Measurements from ENCODE around the gene RABGAP1.
"Not testable (repeated sequence)": the region's sequence is repeated elsewhere in the genome, so short reads cannot be mapped to it uniquely, and the experiment has no call there.

Gene RABGAP1

GRCh38 chr9:122940749-122941581, at the start of gene RABGAP1:
Gene RABGAP1 (plus strand): TSS chr9:122941020. CDS start chr9:122957060, 16,040 bp downstream.
- DNase-seq (ENCODE audit: low spot score) = peak; percentile 99

GRCh38 chr9:122897969-122898368, 42.9 kb upstream of the RABGAP1 start:
- DNase-seq (ENCODE audit: low spot score) = no peak

- DNase-seq (ENCODE audit: low spot score) = no peak
Observed at GRCh38 chr9:122900791-122901190, 40.0 kb upstream of the RABGAP1 start.

GRCh38 chr9:122904466-122904822, 36.4 kb upstream of the RABGAP1 start:
- DNase-seq (ENCODE audit: low spot score) = peak; percentile 17

GRCh38 chr9:122904823-122905710, 35.8 kb upstream of the RABGAP1 start, which contains the start of gene RC3H2:
Gene RC3H2 (minus strand): TSS chr9:122905359. CDS start chr9:122897509, 7,850 bp downstream.
- DNase-seq (ENCODE audit: low spot score) = peak; percentile 100

- not testable (repeated sequence) for DNase-seq (ENCODE audit: low spot score)
Observed at GRCh38 chr9:122906122-122906521, 34.7 kb upstream of the RABGAP1 start.

GRCh38 chr9:122912671-122912963, 28.2 kb upstream of the RABGAP1 start:
- DNase-seq (ENCODE audit: low spot score) = no peak

- DNase-seq (ENCODE audit: low spot score) = peak; percentile 86
Observed at GRCh38 chr9:122912964-122913673, 27.7 kb upstream of the RABGAP1 start, which contains the start of gene ZBTB6. Gene ZBTB6 (minus strand): TSS chr9:122913323. CDS start chr9:122912072, 1,251 bp downstream.

- DNase-seq (ENCODE audit: low spot score) = no peak
Observed at GRCh38 chr9:122918310-122918709, 22.5 kb upstream of the RABGAP1 start.

- DNase-seq (ENCODE audit: low spot score) = no peak
Observed at GRCh38 chr9:122922713-122923112, 18.1 kb upstream of the RABGAP1 start.

- no peak for DNase-seq (ENCODE audit: low spot score)
Observed at GRCh38 chr9:122923947-122924346, 16.9 kb upstream of the RABGAP1 start.

GRCh38 chr9:122929796-122930354, 10.9 kb upstream of the RABGAP1 start:
- no peak for DNase-seq (ENCODE audit: low spot score)

GRCh38 chr9:122930541-122931225, 10.1 kb upstream of the RABGAP1 start:
- no peak for DNase-seq (ENCODE audit: low spot score)

- DNase-seq (ENCODE audit: low spot score) = peak; percentile 93
Observed at GRCh38 chr9:122931226-122932121, 9.3 kb upstream of the RABGAP1 start, which contains the start of gene ZBTB26. Gene ZBTB26 (minus strand): TSS chr9:122931512. CDS start chr9:122919934, 11,578 bp downstream.

- DNase-seq (ENCODE audit: low spot score) = no peak
Observed at GRCh38 chr9:122936464-122936863, 4.4 kb upstream of the RABGAP1 start.

GRCh38 chr9:122936883-122937282, 3.9 kb upstream of the RABGAP1 start:
- DNase-seq (ENCODE audit: low spot score) = no peak

- DNase-seq (ENCODE audit: low spot score) = no peak
Observed at GRCh38 chr9:122939601-122940000, 1.2 kb upstream of the RABGAP1 start.

- DNase-seq (ENCODE audit: low spot score) = no peak
Observed at GRCh38 chr9:122940454-122940748, 419 bp upstream of the RABGAP1 start.

- DNase-seq (ENCODE audit: low spot score) = no peak
Observed at GRCh38 chr9:122941582-122942234, 888 bp downstream of the RABGAP1 start.
